ENCODE measurements around the gene PEDS1. TPM values are rescaled to one million over a fixed set of nuclear protein-coding genes. Genes with fewer than 3 reads are reported as not detected.
A peak's percentile ranks its signal among the peaks of the same experiment; 100 is the strongest.
"Not testable (repeated sequence)": the region's sequence is repeated elsewhere in the genome, so short reads cannot be mapped to it uniquely, and the experiment has no call there.

The PEDS1 gene
- 31.1 TPM for total RNA-seq
- long read RNA-seq, full-length matches to known transcripts: 25 of 47 reads
- long read RNA-seq, partial matches to known transcripts: 5 of 47 reads
- long read RNA-seq, other reads (novel, unspliced or antisense): 17 of 47 reads

- peak; percentile 97 for DNase-seq
- ATAC-seq: peak; percentile 96
- intact Hi-C loops (cut with micrococcal nuclease): no loop called here
Observed at GRCh38 chr20:50153500-50154377, at the start of gene PEDS1. Gene PEDS1 (minus strand): TSS chr20:50153723. CDS start chr20:50153637, 86 bp downstream.

GRCh38 chr20:50202677-50203076 lies 49.2 kb upstream of the PEDS1 start:
- no peak for ATAC-seq
- DNase-seq: no peak
- intact Hi-C loops (cut with micrococcal nuclease): no loop called here

DNA sequence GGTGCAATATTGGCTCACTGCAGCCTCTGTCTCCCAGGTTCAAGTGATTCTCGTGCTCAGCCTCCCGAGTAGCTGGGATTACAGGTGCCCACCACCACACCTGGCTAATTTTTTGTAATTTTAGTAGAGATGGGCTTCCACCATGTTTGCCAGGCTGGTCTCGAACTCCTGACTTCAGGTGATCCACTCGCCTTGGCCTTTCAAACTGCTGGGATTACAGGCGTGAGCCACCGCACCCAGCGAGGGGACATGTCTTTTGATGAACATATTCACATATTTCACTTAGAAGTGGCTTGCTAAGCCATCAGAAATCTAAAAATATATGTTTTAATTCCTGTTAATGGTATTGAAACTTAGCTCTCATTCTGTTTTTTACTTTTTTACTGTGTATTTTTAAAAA lies 48.2 kb upstream of the PEDS1 start:
- DNase-seq; intact Hi-C loops (cut with micrococcal nuclease); ATAC-seq: not testable (repeated sequence)

- DNase-seq (peak; percentile 69), ATAC-seq (peak; percentile 81)
- intact Hi-C loops (cut with micrococcal nuclease): no loop called here
Observed at GRCh38 chr20:50200482-50201104, 47.1 kb upstream of the PEDS1 start.

GRCh38 chr20:50199703-50200102 lies 46.2 kb upstream of the PEDS1 start:
- DNase-seq (no peak), ATAC-seq (no peak)
- intact Hi-C loops (cut with micrococcal nuclease): no loop called here

GRCh38 chr20:50198716-50199115 lies 45.2 kb upstream of the PEDS1 start:
- no peak for DNase-seq
- ATAC-seq: no peak
- intact Hi-C loops (cut with micrococcal nuclease): no loop called here

DNA sequence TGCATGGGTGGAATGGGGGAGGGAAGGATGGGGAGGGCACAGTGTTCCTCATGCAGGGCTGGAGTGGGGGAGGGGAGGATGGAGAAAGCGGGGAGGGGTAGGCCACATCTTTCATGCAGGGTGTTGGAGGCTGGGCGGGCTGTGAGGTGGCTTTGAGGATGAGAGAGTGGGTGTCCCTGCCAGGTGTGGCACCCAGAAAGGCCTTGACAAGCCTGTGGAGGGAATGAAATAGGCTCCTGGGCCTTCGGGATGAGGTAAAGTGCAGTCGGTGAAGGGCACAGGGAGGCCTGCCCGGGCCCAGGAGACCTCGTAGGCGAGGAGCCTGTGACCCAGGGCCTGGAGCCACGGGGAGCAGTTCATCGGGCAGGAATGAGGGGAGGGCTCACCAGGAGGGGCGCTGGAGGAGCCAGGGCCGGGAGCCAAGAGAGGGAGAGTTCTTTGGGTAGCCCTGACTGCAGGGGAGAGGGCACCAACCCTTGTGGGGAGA lies 44.7 kb upstream of the PEDS1 start:
- intact Hi-C loops (cut with micrococcal nuclease): no loop called here
- no peak for DNase-seq
- ATAC-seq: no peak

DNA sequence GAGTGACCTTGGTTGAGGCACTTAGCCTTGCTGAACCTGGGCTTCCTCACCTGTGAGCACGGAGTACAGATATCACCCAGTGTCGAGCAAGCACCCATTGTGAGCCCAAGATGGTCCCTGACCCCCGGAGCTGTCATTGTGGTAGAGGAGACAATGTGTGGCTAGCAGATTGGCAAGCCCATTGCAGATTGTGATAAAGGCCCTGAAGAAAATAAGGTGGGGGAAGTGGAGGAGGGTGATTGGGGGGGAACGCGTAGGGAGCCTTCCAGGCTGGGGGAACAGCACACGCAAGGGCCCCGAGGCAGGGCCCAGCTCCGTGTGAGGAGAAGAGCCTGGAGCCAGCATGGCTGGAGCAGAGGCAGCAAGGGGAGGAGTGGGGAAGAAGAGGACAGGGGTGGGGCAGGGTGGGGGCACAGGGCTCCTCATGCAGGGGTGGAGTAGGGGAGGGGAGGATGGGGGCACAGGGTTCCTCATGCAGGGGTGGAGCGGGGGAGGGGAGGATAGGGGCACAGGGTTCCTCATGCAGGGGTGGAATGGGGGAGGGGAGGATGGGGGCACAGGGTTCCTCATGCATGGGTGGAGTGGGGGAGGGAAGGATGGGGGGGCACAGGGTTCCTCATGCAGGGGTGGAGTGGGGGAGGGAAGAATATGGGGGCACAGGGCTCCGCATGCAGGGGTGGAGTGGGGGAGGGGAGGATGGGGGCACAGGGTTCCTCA lies 44.1 kb upstream of the PEDS1 start:
- intact Hi-C loops (cut with micrococcal nuclease): no loop called here
- ATAC-seq (no peak), DNase-seq (no peak)

DNA sequence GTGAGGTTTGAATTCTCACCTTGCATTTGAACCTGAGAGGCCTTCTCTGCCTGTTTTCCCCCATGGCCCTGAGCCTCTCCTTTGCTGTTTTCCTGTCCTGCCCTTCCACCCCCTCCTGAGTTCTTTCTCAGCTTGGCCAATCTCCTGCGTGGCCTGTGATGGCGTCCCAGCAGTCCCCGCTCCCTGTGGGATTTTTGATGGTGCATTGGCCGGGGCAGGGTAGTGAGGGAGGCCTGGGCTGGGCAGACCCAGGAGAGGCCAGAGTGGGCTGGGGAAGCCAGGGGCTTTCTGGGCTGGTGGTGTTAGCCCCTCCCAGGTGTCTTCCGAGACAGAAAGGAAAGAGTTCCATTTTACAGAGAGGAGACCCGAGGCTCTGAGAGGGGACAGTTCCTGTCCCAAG lies 43.4 kb upstream of the PEDS1 start:
- intact Hi-C loops (cut with micrococcal nuclease): no loop called here
- ATAC-seq (no peak), DNase-seq (no peak)

DNA sequence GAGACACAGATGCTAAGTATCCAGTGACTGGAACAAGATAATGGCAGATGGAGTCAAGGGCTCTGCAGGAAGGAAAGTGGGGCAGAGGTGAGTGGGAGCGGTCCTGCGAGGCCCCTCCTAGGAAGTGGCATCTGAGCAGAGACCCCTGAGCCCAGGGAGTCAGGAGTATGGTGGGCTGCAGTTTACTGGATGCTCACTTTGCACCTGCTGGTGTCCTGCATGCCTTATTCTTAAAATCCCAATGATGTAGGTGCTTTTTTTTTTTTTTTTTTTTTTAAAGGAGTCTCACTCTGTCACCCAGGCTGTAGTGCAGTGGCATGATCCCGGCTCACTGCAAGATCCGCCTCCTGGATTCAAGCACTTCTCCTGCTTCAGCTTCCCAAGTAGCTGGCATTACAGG lies 42.7 kb upstream of the PEDS1 start:
- intact Hi-C loops (cut with micrococcal nuclease): no loop called here
- no peak for DNase-seq
- ATAC-seq: no peak

DNA sequence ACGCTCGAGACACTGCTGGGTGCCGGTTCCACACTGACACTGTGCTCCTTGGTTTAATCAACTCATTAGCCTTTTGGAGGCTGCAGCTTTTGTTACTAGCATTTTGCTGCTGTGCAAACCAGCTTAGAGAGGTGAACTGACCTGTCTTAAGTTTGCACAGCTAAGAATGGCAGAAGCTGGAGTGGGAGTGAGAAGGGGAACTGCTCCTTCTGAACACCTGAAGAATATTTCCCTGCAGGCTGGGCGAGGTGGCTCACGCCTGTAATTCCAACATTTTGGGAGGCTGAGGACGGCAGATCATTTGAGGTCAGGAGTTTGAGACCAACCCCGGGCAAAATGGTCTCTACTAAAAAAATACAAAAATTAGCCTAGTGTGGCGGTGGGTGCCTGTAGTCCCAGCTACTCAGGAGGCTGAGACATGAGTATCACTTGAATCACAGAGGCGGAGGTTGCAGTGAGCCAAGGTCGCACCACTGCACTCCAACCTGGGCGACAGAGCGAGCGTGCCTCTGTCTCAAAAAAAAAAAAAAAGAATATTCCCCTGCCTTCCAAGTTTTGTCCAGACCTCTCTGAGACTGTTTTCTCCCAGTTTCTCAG lies 42.1 kb upstream of the PEDS1 start:
- intact Hi-C loops (cut with micrococcal nuclease): no loop called here
- ATAC-seq: no peak
- no peak for DNase-seq

- intact Hi-C loops (cut with micrococcal nuclease): no loop called here
- ATAC-seq: no peak
- DNase-seq: no peak
Observed at GRCh38 chr20:50194831-50195523, 41.5 kb upstream of the PEDS1 start.

DNA sequence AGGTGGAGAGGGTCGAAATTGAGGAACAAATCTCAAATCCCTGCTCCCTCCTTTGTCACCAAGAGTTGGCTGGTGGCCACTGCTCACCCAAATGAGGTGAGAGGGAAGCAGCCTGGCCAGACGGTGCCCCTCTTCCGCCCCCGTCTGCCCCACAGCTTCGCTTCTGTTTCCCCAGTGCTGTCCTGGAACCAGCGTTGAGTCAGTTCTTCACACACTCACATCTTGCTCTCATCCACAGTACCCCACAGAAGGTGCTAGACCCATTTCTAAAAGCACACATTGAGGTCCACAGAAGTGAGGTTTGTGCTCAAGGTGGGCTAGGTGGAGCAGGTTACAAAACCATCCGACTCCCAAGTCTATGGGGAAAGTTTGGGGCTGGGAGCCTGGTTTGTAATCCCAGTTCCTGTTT lies 40.9 kb upstream of the PEDS1 start:
- ATAC-seq (no peak), DNase-seq (no peak)

GRCh38 chr20:50193836-50194421 lies 40.4 kb upstream of the PEDS1 start:
- intact Hi-C loops (cut with micrococcal nuclease): no loop called here
- ATAC-seq: no peak
- no peak for DNase-seq

More for the DNA sequence above, 40.9 kb upstream of the PEDS1 start:
- intact Hi-C loops (cut with micrococcal nuclease): no loop called here

GRCh38 chr20:50193199-50193835 lies 39.8 kb upstream of the PEDS1 start:
- intact Hi-C loops (cut with micrococcal nuclease): no loop called here
- ATAC-seq (no peak), DNase-seq (peak; percentile 51)

DNA sequence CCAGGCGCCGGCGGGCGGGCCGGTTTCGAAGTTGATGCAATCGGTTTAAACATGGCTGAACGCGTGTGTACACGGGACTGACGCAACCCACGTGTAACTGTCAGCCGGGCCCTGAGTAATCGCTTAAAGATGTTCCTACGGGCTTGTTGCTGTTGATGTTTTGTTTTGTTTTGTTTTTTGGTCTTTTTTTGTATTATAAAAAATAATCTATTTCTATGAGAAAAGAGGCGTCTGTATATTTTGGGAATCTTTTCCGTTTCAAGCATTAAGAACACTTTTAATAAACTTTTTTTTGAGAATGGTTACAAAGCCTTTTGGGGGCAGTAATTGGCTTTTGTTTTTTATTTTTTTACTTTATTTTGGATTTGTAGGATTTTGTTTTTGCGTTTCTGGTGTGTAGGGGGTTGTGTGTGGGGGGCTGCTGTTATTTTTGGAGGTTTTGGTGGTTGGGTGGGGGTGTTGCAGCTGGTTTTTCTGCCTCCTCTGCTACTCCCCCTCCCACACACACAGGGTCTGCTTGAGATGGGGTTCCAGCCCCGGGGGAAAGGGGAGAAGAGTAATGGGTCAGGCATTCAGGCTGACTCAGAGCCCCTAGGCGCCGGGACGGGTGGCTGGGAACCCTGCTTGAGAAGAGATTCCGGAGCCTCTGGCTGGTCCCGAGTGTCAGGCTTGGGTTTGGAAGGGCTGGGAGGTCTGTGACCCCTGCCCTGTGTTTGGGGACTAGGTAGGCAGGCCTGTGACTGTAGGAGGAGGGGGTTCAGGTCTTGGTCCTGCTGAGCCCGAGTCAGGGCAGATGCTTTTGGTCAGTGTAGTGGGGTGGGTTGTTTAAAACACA lies 39.1 kb upstream of the PEDS1 start:
- ATAC-seq (peak; percentile 40), DNase-seq (peak; percentile 87)
- intact Hi-C loops (cut with micrococcal nuclease): no loop called here
